Measurements from ENCODE around the gene CAMTA1.

DNA sequence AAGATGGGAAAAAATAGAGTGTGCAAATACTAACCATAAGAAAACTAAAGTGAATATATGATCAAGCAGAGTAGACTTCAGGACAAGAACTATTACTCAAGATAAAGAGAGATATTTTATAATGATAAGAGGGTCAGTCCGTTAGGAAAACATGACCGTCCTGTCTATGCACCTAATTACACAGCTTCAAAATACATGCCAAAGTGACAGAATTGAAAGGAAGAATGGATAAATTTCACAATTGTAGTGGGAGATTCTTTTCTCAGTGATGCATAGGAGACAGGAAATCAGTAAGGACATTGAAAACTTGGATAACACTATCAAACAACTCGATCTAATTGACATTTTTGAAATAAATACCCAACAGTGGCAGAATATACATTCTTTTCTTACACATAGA lies 489.0 kb downstream of the CAMTA1 start:
- no peak for TF ChIP-seq POLR2A (IDR thresholded peaks at IDR 0.05)
- TF ChIP-seq, protein P1, sequence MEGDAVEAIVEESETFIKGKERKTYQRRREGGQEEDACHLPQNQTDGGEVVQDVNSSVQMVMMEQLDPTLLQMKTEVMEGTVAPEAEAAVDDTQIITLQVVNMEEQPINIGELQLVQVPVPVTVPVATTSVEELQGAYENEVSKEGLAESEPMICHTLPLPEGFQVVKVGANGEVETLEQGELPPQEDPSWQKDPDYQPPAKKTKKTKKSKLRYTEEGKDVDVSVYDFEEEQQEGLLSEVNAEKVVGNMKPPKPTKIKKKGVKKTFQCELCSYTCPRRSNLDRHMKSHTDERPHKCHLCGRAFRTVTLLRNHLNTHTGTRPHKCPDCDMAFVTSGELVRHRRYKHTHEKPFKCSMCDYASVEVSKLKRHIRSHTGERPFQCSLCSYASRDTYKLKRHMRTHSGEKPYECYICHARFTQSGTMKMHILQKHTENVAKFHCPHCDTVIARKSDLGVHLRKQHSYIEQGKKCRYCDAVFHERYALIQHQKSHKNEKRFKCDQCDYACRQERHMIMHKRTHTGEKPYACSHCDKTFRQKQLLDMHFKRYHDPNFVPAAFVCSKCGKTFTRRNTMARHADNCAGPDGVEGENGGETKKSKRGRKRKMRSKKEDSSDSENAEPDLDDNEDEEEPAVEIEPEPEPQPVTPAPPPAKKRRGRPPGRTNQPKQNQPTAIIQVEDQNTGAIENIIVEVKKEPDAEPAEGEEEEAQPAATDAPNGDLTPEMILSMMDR (IDR thresholded peaks at IDR 0.05), result no peak
- no peak for TF ChIP-seq POLR2AphosphoS5 (IDR thresholded peaks at IDR 0.05)
- no peak for TF ChIP-seq EP300 (IDR thresholded peaks at IDR 0.05)
